Activated CD4-positive, alpha-beta T cell treated with anti-CD3 and anti-CD28 coated beads for 1 hour (primary cell): ENCODE measurements around the gene PPM1M.

Source experiments
- DNase-seq: peaks from one replicate; pipeline ENCODE4 v3.0.0-alpha.2; 2020

PPM1M gene

GRCh38 chr3:52216585-52217408 lies 28.8 kb upstream of the PPM1M start:
- peak; percentile 54 for DNase-seq

GRCh38 chr3:52217409-52217805 lies 28.2 kb upstream of the PPM1M start:
- no peak for DNase-seq

GRCh38 chr3:52218026-52218425 lies 27.5 kb upstream of the PPM1M start:
- no peak for DNase-seq

- DNase-seq: no peak
Measured at GRCh38 chr3:52218454-52218853, 27.1 kb upstream of the PPM1M start.

GRCh38 chr3:52218937-52219650 lies 26.5 kb upstream of the PPM1M start:
- no peak for DNase-seq

GRCh38 chr3:52220380-52221026 lies 25.1 kb upstream of the PPM1M start:
- DNase-seq: peak; percentile 75

GRCh38 chr3:52221141-52221562 lies 24.4 kb upstream of the PPM1M start:
- no peak for DNase-seq

GRCh38 chr3:52221563-52222318 lies 23.8 kb upstream of the PPM1M start:
- DNase-seq: no peak

GRCh38 chr3:52222319-52223221 lies 23.0 kb upstream of the PPM1M start:
- DNase-seq: no peak

GRCh38 chr3:52223449-52224408 lies 21.8 kb upstream of the PPM1M start:
- DNase-seq: no peak

- no peak for DNase-seq
Measured at GRCh38 chr3:52225452-52226228, 19.9 kb upstream of the PPM1M start, which contains the start of gene TLR9. TSS of gene TLR9 (minus strand) at chr3:52225645. CDS start at chr3:52225529, 116 bp downstream.

GRCh38 chr3:52226229-52226817 lies 19.2 kb upstream of the PPM1M start:
- DNase-seq: no peak

GRCh38 chr3:52227117-52227516 lies 18.4 kb upstream of the PPM1M start:
- no peak for DNase-seq

- no peak for DNase-seq
Measured at GRCh38 chr3:52227766-52228165, 17.8 kb upstream of the PPM1M start.

- no peak for DNase-seq
Measured at GRCh38 chr3:52228266-52228665, 17.3 kb upstream of the PPM1M start.

GRCh38 chr3:52228751-52229291 lies 16.7 kb upstream of the PPM1M start:
- DNase-seq: no peak

GRCh38 chr3:52229656-52230055 lies 15.9 kb upstream of the PPM1M start:
- no peak for DNase-seq

GRCh38 chr3:52230461-52230860 lies 15.1 kb upstream of the PPM1M start:
- DNase-seq: no peak

GRCh38 chr3:52230889-52231499 lies 14.6 kb upstream of the PPM1M start:
- DNase-seq: no peak
